Kidney (tissue), 14 donors: ENCODE data around the gene CYB561. TPM values are rescaled to one million over a fixed set of nuclear protein-coding genes. Genes with fewer than 3 reads are reported as not detected.
"Not testable (repeated sequence)": the region's sequence is repeated elsewhere in the genome, so short reads cannot be mapped to it uniquely, and the experiment has no call there.

Experiments used
- DNase-seq, 5 donors: peaks; one replicate each; pipeline ENCODE4 v3.0.0-alpha.2; 2013 to 2020
- FAIRE-seq: peaks from 2 replicates; lab custom pipeline; 2012; peaks lifted over from hg19 to GRCh38; lab: Jason Lieb, UNC
- H3K27ac ChIP-seq, 2 donors: one replicate each; pipeline ENCODE4 v1.7.0; 2013; ENCODE audit warnings: low read depth in 2 of 2, low read length in 2 of 2, inconsistent platforms in 1 of 2
- H3K27me3 ChIP-seq: one replicate; pipeline ENCODE4 v1.7.1; 2013; ENCODE audit warnings: low read length, inconsistent platforms; ENCODE audit not compliant: control insufficient read depth, insufficient read depth
- H3K36me3 ChIP-seq, 3 donors: one replicate each; pipeline versions ENCODE4 v1.7.0 to v1.7.1; 2013; ENCODE audit warnings: low read length in 3 of 3, control low read depth in 1 of 3, inconsistent platforms in 1 of 3; ENCODE audit not compliant: insufficient read depth in 3 of 3, control insufficient read depth in 2 of 3
- H3K4me1 ChIP-seq, 3 donors: one replicate each; pipeline versions ENCODE4 v1.7.0 to v1.7.1; 2013; ENCODE audit warnings: low read length in 3 of 3, inconsistent platforms in 1 of 3, low read depth in 1 of 3; ENCODE audit not compliant: control insufficient read depth in 2 of 3, insufficient read depth in 2 of 3
- H3K4me3 ChIP-seq, 3 donors: one replicate each; pipeline versions ENCODE4 v1.7.0 to v1.8.1; 2013; ENCODE audit warnings: low read length in 3 of 3, control low read depth in 1 of 3, inconsistent platforms in 1 of 3
- H3K9ac ChIP-seq, 3 donors: one replicate each; pipeline versions ENCODE4 v1.7.0 to v1.7.1; 2013; ENCODE audit warnings: low read length in 3 of 3, control low read depth in 1 of 3, inconsistent platforms in 1 of 3
- H3K9me3 ChIP-seq, 3 donors: one replicate each; pipeline versions ENCODE4 v1.7.0 to v1.7.1; 2013; ENCODE audit warnings: low read length in 3 of 3, control low read depth in 1 of 3, inconsistent platforms in 1 of 3; ENCODE audit not compliant: control insufficient read depth in 2 of 3, insufficient read depth in 1 of 3
- CTCF ChIP-seq: IDR thresholded peaks from 3 replicates; pipeline ENCODE4 v1.5.1; 2012; ENCODE audit warnings: mild to moderate bottlenecking, moderate library complexity, borderline replicate concordance; ENCODE audit not compliant: insufficient read depth; ENCODE audit errors: extremely low read depth
- intact Hi-C: fragments of 100-400 bp; cut with DNase I; formaldehyde crosslinking; loops from one replicate; pipeline ENCODE4 v1.11.1; 2022
- polyA plus RNA-seq: library from polyadenylated mRNA; stranded (reverse); fragments of 350-450 nt; fragmentation: Illumina TruSeq; extraction: RNeasy Lipid Tissue Mini Kit (QIAGEN cat#74804); gene quantifications from one replicate; pipeline ENCODE4 v1.2.3, GENCODE V29; 2014; ENCODE audit warnings: low read depth, low replicate concordance; ENCODE audit not compliant: insufficient read depth
- total RNA-seq: library from RNA; stranded (reverse); fragmentation: NEBNext Ultra II Directional; extraction: Animal tissue kit (Norgen Biotek cat#: 25700); gene quantifications from one replicate; pipeline ENCODE4 v1.2.1, GENCODE V29; 2021
- donor health status: control.
- donor health status: control.
- donor health status: control.
- donor health status: control.
- donor health status: control.
- donor health status: DM: yes; HTN: yes; CAD: no.
- donor health status: Normal renal cell carcinoma (clear cell type).

Gene CYB561
- total and polyA plus RNA-seq, 2 donors from 2014 or later = 38.4 to 51.1 TPM

GRCh38 chr17:63474586-63475460 is 28.7 kb upstream of the CYB561 start:
- H3K36me3 ChIP-seq = no peaks in the 10 kb centered on the region
- H3K27me3 ChIP-seq = peaks cover 4% of the 10 kb centered on the region
- intact Hi-C loops = no loop called here
- H3K9ac ChIP-seq = no peak overlapping the region
- no peak overlapping the region for H3K27ac ChIP-seq
- TF ChIP-seq CTCF = no peak
- peaks cover 0 to 12% (median 0%) of the 10 kb centered on the region in 3 donors for H3K4me1 ChIP-seq
- peak in 1 of 5 donors; percentile 43 for DNase-seq
- FAIRE-seq = no peak
- no peaks in the 10 kb centered on the region for H3K9me3 ChIP-seq
- no peak overlapping the region for H3K4me3 ChIP-seq

- Histone ChIP-seq H3K9me3 (no peaks in the 10 kb centered on the region), H3K27ac (no peak overlapping the region), H3K27me3 (peaks cover 4% of the 10 kb centered on the region), H3K4me1 (peaks cover 0 to 12% (median 0%) of the 10 kb centered on the region in 3 donors), H3K36me3 (no peaks in the 10 kb centered on the region), H3K9ac (no peak overlapping the region), H3K4me3 (no peak overlapping the region)
- intact Hi-C loops = no loop called here
- DNase-seq (no peak), FAIRE-seq (no peak)
- no peak for TF ChIP-seq CTCF
These were observed 28.1 kb upstream of the CYB561 start for GRCh38 chr17:63474174-63474573.

- H3K36me3 ChIP-seq, intact Hi-C loops, FAIRE-seq, DNase-seq, H3K4me3 ChIP-seq, H3K27me3 ChIP-seq, H3K9ac ChIP-seq, H3K9me3 ChIP-seq, H3K4me1 ChIP-seq, H3K27ac ChIP-seq: not testable (repeated sequence)
These were observed 22.0 kb upstream of the CYB561 start for GRCh38 chr17:63468099-63468498.

GRCh38 chr17:63464691-63465236 is 18.7 kb upstream of the CYB561 start:
- Histone ChIP-seq H3K4me3 (no peak overlapping the region), H3K9me3 (no peaks in the 10 kb centered on the region), H3K27me3 (no peaks in the 10 kb centered on the region), H3K36me3 (no peaks in the 10 kb centered on the region), H3K27ac (no peak overlapping the region), H3K9ac (no peak overlapping the region), H3K4me1 (no peaks in the 10 kb centered on the region)
- DNase-seq (no peak), FAIRE-seq (no peak)
- intact Hi-C loops = no loop called here
- no peak for TF ChIP-seq CTCF
